Stimulated activated CD8-positive, alpha-beta memory T cell treated with anti-CD3 and anti-CD28 coated beads, Interleukin-7, amount 100 ng/mL, for 48 hours (primary cell): Measurements from ENCODE around the gene TNS3.

ENCODE experiments used
- DNase-seq, 2 donors: peaks; one replicate each; pipeline ENCODE4 v3.0.0-alpha.2; 2020; ENCODE audit warnings: low read depth in 1 of 2; ENCODE audit errors: extremely low read depth in 1 of 2

The TNS3 gene

GRCh38 chr7:47490501-47491265 lies 91.2 kb downstream of the TNS3 start:
- DNase-seq: no peak

- DNase-seq: no peak
Measured at GRCh38 chr7:47489624-47490023, 92.3 kb downstream of the TNS3 start.

GRCh38 chr7:47488969-47489342 lies 93.0 kb downstream of the TNS3 start:
- DNase-seq: no peak

GRCh38 chr7:47488201-47488968 lies 93.5 kb downstream of the TNS3 start:
- no peak for DNase-seq

- no peak for DNase-seq
Measured at GRCh38 chr7:47485640-47486435, 96.1 kb downstream of the TNS3 start.

GRCh38 chr7:47484923-47485639 lies 96.8 kb downstream of the TNS3 start:
- DNase-seq: no peak

GRCh38 chr7:47484457-47484856 lies 97.5 kb downstream of the TNS3 start:
- DNase-seq: no peak

- no peak for DNase-seq
Measured at GRCh38 chr7:47483604-47484273, 98.2 kb downstream of the TNS3 start.

- DNase-seq: peak in 1 of 2 donors; percentile 13
Measured at GRCh38 chr7:47482013-47482875, 99.7 kb downstream of the TNS3 start.

GRCh38 chr7:47481541-47482012 lies 100.3 kb downstream of the TNS3 start:
- DNase-seq: no peak

GRCh38 chr7:47480576-47481538 lies 101.1 kb downstream of the TNS3 start:
- no peak for DNase-seq

- no peak for DNase-seq
Measured at GRCh38 chr7:47479821-47480575, 101.9 kb downstream of the TNS3 start.

- DNase-seq: no peak
Measured at GRCh38 chr7:47478926-47479711, 102.8 kb downstream of the TNS3 start.

GRCh38 chr7:47478017-47478344 lies 103.9 kb downstream of the TNS3 start:
- DNase-seq: no peak

GRCh38 chr7:47477191-47478016 lies 104.5 kb downstream of the TNS3 start:
- DNase-seq: no peak

GRCh38 chr7:47475880-47476227 lies 106.1 kb downstream of the TNS3 start:
- DNase-seq: no peak
